ENCODE measurements around the gene PAX5.

GRCh38 chr9:36818965-36819870 lies 214.8 kb downstream of the PAX5 start:
- TF ChIP-seq, protein P1, sequence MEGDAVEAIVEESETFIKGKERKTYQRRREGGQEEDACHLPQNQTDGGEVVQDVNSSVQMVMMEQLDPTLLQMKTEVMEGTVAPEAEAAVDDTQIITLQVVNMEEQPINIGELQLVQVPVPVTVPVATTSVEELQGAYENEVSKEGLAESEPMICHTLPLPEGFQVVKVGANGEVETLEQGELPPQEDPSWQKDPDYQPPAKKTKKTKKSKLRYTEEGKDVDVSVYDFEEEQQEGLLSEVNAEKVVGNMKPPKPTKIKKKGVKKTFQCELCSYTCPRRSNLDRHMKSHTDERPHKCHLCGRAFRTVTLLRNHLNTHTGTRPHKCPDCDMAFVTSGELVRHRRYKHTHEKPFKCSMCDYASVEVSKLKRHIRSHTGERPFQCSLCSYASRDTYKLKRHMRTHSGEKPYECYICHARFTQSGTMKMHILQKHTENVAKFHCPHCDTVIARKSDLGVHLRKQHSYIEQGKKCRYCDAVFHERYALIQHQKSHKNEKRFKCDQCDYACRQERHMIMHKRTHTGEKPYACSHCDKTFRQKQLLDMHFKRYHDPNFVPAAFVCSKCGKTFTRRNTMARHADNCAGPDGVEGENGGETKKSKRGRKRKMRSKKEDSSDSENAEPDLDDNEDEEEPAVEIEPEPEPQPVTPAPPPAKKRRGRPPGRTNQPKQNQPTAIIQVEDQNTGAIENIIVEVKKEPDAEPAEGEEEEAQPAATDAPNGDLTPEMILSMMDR (IDR thresholded peaks at IDR 0.05; ENCODE audit: borderline replicate concordance, extremely low read depth, low read length, poor library complexity, severe bottlenecking) = no peak
- TF ChIP-seq EZH2 (IDR thresholded peaks at IDR 0.05; ENCODE audit: borderline replicate concordance, low read depth, low read length, severe bottlenecking) = no peak
